Stimulated activated CD8-positive, alpha-beta memory T cell treated with anti-CD3 and anti-CD28 coated beads, Interleukin-12 subunit alpha, Interleukin-12 subunit beta, amount 100 ng/mL, for 24 hours (primary cell): ENCODE results near the gene TMEM115.
A peak's percentile ranks its signal among the peaks of the same experiment; 100 is the strongest.

ENCODE experiments used
- DNase-seq: peaks from one replicate; pipeline ENCODE4 v3.0.0-alpha.2; 2020; ENCODE audit errors: extremely low read depth

The TMEM115 gene

GRCh38 chr3:50353245-50354004, 5.9 kb downstream of the TMEM115 start:
- DNase-seq, result no peak

DNA sequence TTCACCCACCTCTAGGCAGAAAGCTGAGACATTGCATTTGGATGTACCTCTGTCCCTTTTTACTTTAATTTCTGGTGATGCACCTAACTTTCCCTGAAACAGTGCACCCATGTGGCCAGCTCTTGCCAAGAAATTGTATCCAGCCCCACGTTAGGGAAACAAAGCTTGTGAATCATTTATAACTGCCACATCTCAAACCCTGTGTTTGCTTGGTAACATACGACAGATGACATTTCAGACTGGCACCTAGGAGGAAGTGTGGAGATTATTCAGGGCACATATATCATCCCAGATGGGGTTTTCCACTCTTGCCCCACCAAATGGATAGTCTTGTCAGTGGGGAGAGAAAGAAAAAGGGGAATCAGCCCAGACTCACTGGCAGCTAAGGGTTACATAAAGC, 6.5 kb downstream of the TMEM115 start:
- no peak for DNase-seq

DNA sequence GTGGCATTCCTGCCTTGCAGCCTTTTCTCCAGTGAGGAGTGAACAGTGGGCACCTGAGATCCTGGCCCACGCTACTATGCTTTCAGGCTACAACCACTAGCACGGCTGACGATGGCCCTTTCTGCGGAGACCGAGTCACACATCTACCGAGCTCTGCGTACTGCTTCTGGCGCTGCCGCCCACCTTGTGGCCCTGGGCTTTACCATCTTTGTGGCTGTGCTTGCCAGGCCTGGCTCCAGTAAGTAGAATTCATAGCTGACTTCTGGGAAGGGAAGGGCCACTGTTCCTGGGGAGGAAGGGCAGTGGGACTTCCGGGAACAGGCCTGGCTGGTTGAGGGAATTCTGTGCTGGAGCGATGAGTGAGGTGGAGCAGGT, 8.0 kb downstream of the TMEM115 start:
- DNase-seq, result no peak

DNA sequence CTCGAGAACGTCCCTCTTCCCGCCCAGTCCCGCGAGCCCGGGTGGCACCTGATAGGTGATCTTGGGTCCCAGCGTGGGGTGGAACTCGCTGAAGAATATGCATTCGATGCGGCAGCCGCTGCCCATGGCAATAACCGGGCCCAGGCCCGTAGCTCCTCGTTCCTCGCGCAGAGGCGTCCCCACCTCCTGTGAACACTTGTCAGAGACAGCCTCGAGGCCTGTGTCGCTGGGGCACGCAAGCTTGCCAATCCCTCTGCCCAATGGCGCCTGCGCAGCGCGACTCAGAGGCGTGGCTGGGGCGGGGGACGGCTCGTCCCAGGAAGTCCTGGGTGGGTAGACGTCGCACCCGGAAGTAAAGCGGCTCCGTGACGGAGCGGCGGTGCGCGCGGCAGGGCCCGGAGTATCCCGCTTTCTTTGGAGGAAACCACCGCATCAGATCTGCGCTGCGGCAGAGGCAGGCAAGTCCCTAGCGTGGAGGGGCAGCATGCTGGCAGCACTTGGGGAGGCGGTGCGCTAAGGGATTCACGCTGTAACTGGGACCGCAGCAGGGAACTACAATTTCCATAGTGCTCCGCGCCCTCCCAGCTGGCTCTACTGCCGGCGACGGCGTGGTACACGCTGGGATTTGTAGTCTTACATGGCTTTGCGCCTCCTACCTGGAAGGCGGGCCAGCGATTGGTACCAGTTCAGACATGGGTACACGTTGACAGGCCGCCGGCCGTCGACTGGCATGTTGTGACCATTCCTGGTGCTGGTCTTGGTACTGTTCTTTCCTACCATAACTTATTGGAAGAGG, 8.6 kb downstream of the TMEM115 start, which contains the start of the genes CYB561D2 and NPRL2:
Gene CYB561D2, plus strand, starts transcription at position 336 of the 796 bp plus-strand sequence. CDS start 572 bp downstream, outside the sequence.
Gene NPRL2, minus strand, starts transcription at position 249 of the 796 bp plus-strand sequence. Its CDS starts 123 bp downstream, at position 126.
- DNase-seq, result peak; percentile 99

DNA sequence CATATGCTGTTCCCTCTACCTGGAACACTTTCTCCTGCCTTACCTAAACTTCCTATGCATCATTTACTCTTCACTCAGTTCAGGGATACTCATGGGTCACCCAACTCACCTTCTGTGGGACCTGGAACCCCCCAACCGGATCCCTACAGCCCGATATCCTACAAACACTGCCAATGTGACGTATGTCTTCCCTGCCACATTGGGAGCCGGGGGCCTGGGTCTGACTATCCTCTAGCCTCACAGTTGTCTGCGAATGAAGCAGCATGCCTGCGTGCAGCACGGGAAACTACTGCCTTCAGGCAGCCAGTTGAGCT, 9.2 kb downstream of the TMEM115 start:
- DNase-seq, result no peak

- DNase-seq, result no peak
These were observed 12.0 kb downstream of the TMEM115 start for GRCh38 chr3:50347187-50347813.

GRCh38 chr3:50345586-50346234, 13.6 kb downstream of the TMEM115 start, which contains the start of gene ZMYND10:
ZMYND10 (minus strand) TSS chr3:50345732; CDS start chr3:50345579, 153 bp downstream.
- DNase-seq, result no peak

DNA sequence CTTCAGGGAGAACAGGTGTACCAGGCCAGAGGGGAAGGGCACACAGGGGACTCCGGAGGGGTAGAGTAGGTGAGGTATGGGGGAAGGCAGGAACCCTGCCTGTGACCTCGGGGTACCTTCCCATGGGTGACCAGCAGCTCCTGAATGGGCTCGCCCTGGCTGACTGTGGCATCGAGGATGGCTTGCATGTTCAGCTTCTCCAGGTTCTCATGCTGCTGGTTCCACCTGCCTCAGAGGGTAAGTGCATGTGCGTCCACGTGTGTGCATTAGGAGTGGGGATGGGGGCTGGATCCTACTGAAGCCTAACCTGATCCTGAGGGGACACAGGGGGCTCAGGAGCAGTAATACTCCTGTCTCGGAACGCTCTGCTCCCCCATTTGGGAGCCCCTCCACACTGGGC, 14.3 kb downstream of the TMEM115 start:
- no peak for DNase-seq

DNA sequence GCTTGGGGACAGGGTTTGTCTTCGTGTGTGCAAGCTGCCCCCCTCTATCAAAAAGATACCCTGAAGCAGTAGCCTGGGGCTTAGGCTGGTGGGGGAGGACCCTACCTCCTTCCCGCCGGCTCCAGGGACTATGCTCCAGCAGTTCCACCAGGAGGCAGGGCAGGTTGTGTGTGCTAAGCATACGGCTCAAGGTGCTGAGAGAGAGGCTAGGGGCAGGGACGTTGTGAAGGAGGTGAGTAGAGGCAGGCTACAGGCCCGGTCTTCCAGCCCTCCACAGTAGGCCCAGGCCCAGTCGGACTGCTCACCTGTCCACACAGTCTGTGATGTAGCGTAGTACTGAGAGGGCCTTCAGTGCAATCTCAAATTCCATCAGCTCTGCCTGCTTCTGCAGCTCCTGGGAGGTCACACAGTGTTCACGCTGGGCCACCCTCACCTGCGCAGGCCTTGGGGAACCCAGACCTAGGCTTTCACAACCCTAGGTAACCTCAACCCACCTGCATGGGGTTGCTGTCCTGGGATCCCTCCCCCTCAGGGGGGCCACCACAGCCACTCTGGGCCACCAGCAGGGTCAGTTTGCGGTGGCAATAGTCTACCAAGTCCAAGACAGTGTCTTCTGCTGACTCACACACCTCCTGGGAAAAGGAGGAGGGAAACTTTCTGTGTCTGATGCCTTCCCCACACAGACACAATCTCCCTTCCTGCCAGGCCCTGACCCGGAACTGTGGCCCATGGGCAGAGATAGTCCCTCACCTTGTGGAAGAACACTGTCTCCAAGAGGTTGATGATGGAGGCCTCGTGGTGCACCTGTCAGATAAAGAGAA, 16.3 kb downstream of the TMEM115 start:
- DNase-seq, result no peak

- no peak for DNase-seq
These were observed 17.2 kb downstream of the TMEM115 start for GRCh38 chr3:50341996-50342650.

DNA sequence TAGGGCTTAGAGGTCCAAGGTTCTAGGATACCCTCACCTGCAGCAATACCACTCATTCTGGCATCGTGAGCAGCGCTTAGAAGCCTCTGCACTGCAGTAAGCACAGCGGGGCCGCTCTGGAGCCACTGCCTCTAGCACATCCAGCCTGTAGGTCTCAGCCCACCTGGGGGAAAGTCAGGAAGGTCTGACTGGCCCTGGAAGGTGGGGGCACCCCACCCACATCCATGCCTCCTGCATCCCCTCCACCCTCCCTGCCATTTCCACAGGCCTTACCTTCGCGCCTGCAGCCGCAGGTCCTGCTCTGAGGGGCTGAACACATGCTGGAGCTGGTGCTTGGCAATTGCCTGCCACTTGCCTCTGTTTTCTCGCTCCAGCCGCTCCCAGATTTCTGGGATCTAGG, 17.8 kb downstream of the TMEM115 start:
- no peak for DNase-seq

DNA sequence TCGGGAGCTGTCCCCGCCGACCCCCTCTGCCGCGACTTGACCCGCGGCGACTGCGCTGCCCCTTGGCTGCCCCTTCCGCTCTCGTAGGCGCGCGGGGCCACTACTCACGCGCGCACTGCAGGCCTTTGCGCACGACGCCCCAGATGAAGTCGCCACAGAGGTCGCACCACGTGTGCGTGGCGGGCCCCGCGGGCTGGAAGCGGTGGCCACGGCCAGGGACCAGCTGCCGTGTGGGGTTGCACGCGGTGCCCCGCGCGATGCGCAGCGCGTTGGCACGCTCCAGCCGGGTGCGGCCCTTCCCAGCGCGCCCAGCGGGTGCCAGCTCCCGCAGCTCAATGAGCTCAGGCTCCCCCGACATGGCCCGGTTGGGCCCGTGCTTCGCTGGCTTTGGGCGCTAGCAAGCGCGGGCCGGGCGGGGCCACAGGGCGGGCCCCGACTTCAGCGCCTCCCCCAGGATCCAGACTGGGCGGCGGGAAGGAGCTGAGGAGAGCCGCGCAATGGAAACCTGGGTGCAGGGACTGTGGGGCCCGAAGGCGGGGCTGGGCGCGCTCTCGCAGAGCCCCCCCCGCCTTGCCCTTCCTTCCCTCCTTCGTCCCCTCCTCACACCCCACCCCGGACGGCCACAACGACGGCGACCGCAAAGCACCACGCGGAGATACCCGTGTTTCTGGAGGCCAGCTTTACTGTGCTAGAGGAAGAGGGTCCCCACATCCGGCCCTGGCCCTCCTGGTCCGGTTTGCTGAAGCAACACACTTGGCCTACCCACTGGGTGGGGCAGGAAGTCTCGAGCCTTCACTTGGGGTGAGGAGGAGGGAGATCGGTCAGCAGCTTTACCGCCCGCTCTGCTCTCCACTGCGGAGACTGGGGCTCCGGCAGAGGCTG, 18.6 kb downstream of the TMEM115 start, which contains the start of gene RASSF1:
Gene RASSF1, minus strand, starts transcription at position 389 of the 882 bp plus-strand sequence. Its CDS starts 31 bp downstream, at position 358.
- DNase-seq, result no peak

DNA sequence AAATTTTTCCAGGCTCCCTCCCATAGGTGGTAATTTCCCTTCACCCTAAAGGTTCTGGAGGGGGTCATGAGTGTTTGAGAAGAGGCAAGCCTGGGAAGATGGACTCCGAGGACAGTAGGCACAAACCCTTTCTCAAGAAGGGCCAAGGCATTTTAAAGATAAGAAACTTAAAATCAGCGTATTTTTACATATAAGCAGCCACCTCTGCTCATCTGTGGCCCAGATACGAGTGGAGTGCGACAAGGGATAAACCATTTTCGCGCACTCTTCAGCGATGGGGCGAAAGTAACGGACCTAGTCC, 19.2 kb downstream of the TMEM115 start:
- no peak for DNase-seq

DNA sequence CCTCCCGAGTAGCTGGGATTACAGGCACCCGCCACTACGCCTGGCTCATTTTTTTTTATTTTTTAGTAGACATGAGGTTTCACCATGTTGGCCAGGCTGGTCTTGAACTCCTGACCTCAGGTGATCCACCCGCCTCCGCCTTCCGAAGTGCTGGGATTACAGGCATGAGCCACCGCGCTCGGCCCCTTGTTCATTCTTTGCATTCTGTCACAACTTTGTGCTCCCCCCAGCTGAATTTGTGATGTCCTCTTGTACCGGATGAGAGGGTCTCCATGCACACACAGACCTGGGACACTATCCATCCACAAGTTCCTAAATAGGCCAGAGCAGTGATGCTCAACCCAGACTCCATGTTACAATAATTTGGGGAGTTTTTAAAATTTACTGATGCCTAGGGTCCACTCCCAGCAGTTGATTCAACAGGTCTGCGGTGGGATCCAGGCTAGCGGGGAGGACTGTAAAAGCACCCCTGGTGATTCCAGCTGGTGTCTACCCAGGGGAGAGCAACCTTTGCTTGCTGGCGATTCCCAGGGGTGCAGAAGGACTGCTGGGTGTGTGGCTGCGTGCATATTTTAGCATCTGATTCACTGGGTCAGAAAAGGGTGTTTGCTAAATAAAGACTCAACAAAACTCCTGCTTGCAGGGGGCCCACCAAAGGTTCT, 19.7 kb downstream of the TMEM115 start:
- DNase-seq, result no peak

- DNase-seq, result no peak
These were observed 20.4 kb downstream of the TMEM115 start for GRCh38 chr3:50338965-50339364.

DNA sequence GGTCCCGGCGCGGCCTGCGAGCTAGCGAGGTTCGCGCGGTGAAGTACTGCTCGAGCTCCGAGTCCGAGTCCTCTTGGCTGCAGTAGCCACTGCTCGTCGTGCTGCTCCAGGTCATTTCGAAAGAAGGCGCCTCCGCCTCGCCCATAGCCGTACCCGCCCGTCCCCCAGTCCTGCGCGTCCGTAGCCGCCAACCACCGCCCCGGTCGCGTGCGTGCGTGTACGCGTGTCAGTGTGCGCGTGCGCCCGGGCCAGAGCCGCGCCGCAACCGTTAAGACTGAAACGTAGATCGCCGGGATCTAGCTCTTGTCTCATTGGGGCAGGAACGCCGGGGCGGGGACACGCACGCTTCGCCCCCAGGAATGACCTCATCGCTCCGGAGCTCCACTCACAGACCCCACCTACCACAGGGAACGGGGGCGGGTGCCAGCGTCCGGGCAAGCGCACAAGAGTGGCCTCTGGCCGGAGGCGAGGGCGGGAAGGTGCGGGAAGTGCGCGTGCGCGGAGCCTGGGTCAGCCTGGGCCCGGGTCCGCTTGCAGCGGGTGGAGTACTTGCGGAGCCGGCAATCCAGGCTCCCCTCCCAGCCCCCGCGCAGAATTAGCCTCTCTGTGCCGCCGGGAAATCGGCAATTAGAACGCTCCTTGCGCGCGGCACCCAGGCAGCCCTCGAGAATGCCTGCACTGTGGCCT, 22.0 kb downstream of the TMEM115 start:
- peak; percentile 95 for DNase-seq

- no peak for DNase-seq
These were observed 22.7 kb downstream of the TMEM115 start for GRCh38 chr3:50336452-50337174.
